IPS-20b (cell line): Measurements from ENCODE around the gene FOXM1.
A peak's percentile ranks its signal among the peaks of the same experiment; 100 is the strongest.

Experiments
- H3K27ac ChIP-seq: one replicate; pipeline ENCODE4 v1.5.1; 2013; ENCODE audit warnings: low read length
- H3K27me3 ChIP-seq: 2 replicates; pipeline ENCODE4 v1.6.1; 2013; ENCODE audit warnings: mild to moderate bottlenecking, low read length, inconsistent platforms; ENCODE audit not compliant: insufficient read depth
- H3K36me3 ChIP-seq: 2 replicates; pipeline ENCODE4 v1.6.1; 2013; ENCODE audit warnings: low read depth, mild to moderate bottlenecking, inconsistent platforms, low read length, moderate library complexity; ENCODE audit not compliant: insufficient read depth
- H3K4me1 ChIP-seq: 2 replicates; pipeline ENCODE4 v1.6.1; 2013; ENCODE audit warnings: mild to moderate bottlenecking, control low read depth, inconsistent platforms, low read length, moderate library complexity; ENCODE audit not compliant: insufficient read depth
- H3K4me3 ChIP-seq: 2 replicates; pipeline ENCODE4 v1.5.1; 2013; ENCODE audit warnings: mild to moderate bottlenecking, low read length, inconsistent platforms
- H3K9ac ChIP-seq: 2 replicates; pipeline ENCODE4 v1.6.1; 2013; ENCODE audit warnings: low read depth, mild to moderate bottlenecking, inconsistent platforms, low read length, moderate library complexity
- H3K9me3 ChIP-seq: 2 replicates; pipeline ENCODE4 v1.6.1; 2013; ENCODE audit warnings: mild to moderate bottlenecking, low read depth, low read length, inconsistent platforms; ENCODE audit not compliant: insufficient read depth

FOXM1 gene

GRCh38 chr12:2877047-2877952 is at the start of gene FOXM1, which contains the start of gene RHNO1:
FOXM1 (minus strand) TSS chr12:2877174; CDS start chr12:2874478, 2,696 bp downstream.
RHNO1 (plus strand) TSS chr12:2877223; CDS start chr12:2885367, 8,144 bp downstream.
- Histone ChIP-seq H3K4me3 (peak within 1 kb of the TSS; percentile 90), H3K9me3 (no peaks in the 10 kb centered on the region), H3K36me3 (peaks cover 43% of the 10 kb centered on the region), H3K27me3 (no peaks in the 10 kb centered on the region), H3K9ac (peak within 1 kb of the TSS; percentile 96), H3K4me1 (peaks cover 5% of the 10 kb centered on the region; the same call in 1 of the 2 replicates), H3K27ac (peak within 1 kb of the TSS; percentile 95)

GRCh38 chr12:2925322-2925995 is 48.5 kb upstream of the FOXM1 start:
- Histone ChIP-seq H3K9ac (no peak overlapping the region), H3K4me1 (peaks cover 6% of the 10 kb centered on the region; the same call in 1 of the 2 replicates), H3K4me3 (no peak overlapping the region), H3K27me3 (no peaks in the 10 kb centered on the region), H3K36me3 (peaks cover 20% of the 10 kb centered on the region), H3K27ac (no peak overlapping the region), H3K9me3 (no peaks in the 10 kb centered on the region)

GRCh38 chr12:2924019-2924418 is 47.0 kb upstream of the FOXM1 start:
- Histone ChIP-seq H3K27me3 (no peaks in the 10 kb centered on the region), H3K27ac (no peak overlapping the region), H3K4me3 (no peak overlapping the region), H3K36me3 (peaks cover 20% of the 10 kb centered on the region), H3K9me3 (no peaks in the 10 kb centered on the region), H3K9ac (no peak overlapping the region), H3K4me1 (peaks cover 6% of the 10 kb centered on the region; the same call in 1 of the 2 replicates)

- H3K9ac ChIP-seq: no peak overlapping the region
- no peaks in the 10 kb centered on the region for H3K27me3 ChIP-seq
- H3K9me3 ChIP-seq: no peaks in the 10 kb centered on the region
- H3K4me3 ChIP-seq: no peak overlapping the region
- H3K4me1 ChIP-seq: peaks cover 6% of the 10 kb centered on the region; the same call in 1 of the 2 replicates
- peaks cover 20% of the 10 kb centered on the region for H3K36me3 ChIP-seq
- no peak overlapping the region for H3K27ac ChIP-seq
Measured at GRCh38 chr12:2923057-2923456, 46.1 kb upstream of the FOXM1 start.

- Histone ChIP-seq H3K4me3 (0 out of 2 replicates have a peak overlapping the region, but pooled peaks have one; percentile 5), H3K9ac (peak overlapping the region; percentile 18; the same call in 1 of the 2 replicates), H3K27me3 (no peaks in the 10 kb centered on the region), H3K27ac (no peak overlapping the region), H3K9me3 (no peaks in the 10 kb centered on the region), H3K36me3 (peaks cover 20% of the 10 kb centered on the region), H3K4me1 (peaks cover 6% of the 10 kb centered on the region; the same call in 1 of the 2 replicates)
Measured at GRCh38 chr12:2922329-2922728, 45.4 kb upstream of the FOXM1 start.

- Histone ChIP-seq H3K4me1 (peaks cover 6% of the 10 kb centered on the region; the same call in 1 of the 2 replicates), H3K27me3 (no peaks in the 10 kb centered on the region), H3K27ac (no peak overlapping the region), H3K36me3 (peaks cover 24% of the 10 kb centered on the region), H3K9ac (no peak overlapping the region), H3K9me3 (no peaks in the 10 kb centered on the region), H3K4me3 (no peak overlapping the region)
Measured at GRCh38 chr12:2919249-2919648, 42.3 kb upstream of the FOXM1 start.

GRCh38 chr12:2912216-2912575 is 35.2 kb upstream of the FOXM1 start:
- H3K36me3 ChIP-seq: peaks cover 18% of the 10 kb centered on the region

GRCh38 chr12:2904260-2904659 is 27.3 kb upstream of the FOXM1 start:
- peaks cover 4% of the 10 kb centered on the region for H3K4me1 ChIP-seq
- H3K27ac ChIP-seq: no peak overlapping the region
- H3K27me3 ChIP-seq: no peaks in the 10 kb centered on the region

More at GRCh38 chr12:2912216-2912575, 35.2 kb upstream of the FOXM1 start:
- Histone ChIP-seq H3K27me3 (no peaks in the 10 kb centered on the region), H3K27ac (peak overlapping the region; percentile 0), H3K9ac (peak overlapping the region; percentile 18; the same call in 1 of the 2 replicates), H3K4me1 (peaks cover 23% of the 10 kb centered on the region), H3K9me3 (no peaks in the 10 kb centered on the region), H3K4me3 (no peak overlapping the region)

GRCh38 chr12:2902272-2902880 is 25.4 kb upstream of the FOXM1 start:
- no peaks in the 10 kb centered on the region for H3K36me3 ChIP-seq
- H3K9ac ChIP-seq: no peak overlapping the region
- H3K4me3 ChIP-seq: no peak overlapping the region
- H3K4me1 ChIP-seq: no peaks in the 10 kb centered on the region
- no peaks in the 10 kb centered on the region for H3K9me3 ChIP-seq
- H3K27me3 ChIP-seq: no peaks in the 10 kb centered on the region
- no peak overlapping the region for H3K27ac ChIP-seq

More at GRCh38 chr12:2904260-2904659, 27.3 kb upstream of the FOXM1 start:
- H3K4me3 ChIP-seq: no peak overlapping the region
- H3K9me3 ChIP-seq: no peaks in the 10 kb centered on the region
- H3K36me3 ChIP-seq: no peaks in the 10 kb centered on the region
- H3K9ac ChIP-seq: no peak overlapping the region

- H3K9me3 ChIP-seq: no peaks in the 10 kb centered on the region
- H3K4me1 ChIP-seq: no peaks in the 10 kb centered on the region
- H3K27ac ChIP-seq: no peak overlapping the region
- H3K36me3 ChIP-seq: no peaks in the 10 kb centered on the region
- H3K9ac ChIP-seq: no peak overlapping the region
- no peaks in the 10 kb centered on the region for H3K27me3 ChIP-seq
- no peak overlapping the region for H3K4me3 ChIP-seq
Measured at GRCh38 chr12:2900642-2901041, 23.7 kb upstream of the FOXM1 start.

GRCh38 chr12:2897418-2897817 is 20.4 kb upstream of the FOXM1 start:
- no peaks in the 10 kb centered on the region for H3K36me3 ChIP-seq
- H3K4me3 ChIP-seq: no peak overlapping the region
- no peak overlapping the region for H3K27ac ChIP-seq
- no peaks in the 10 kb centered on the region for H3K27me3 ChIP-seq
- H3K9ac ChIP-seq: no peak overlapping the region
- H3K4me1 ChIP-seq: no peaks in the 10 kb centered on the region
- H3K9me3 ChIP-seq: no peaks in the 10 kb centered on the region
